ENCODE data around the gene PXMP2. TPM values are rescaled to one million over a fixed set of nuclear protein-coding genes. Genes with fewer than 3 reads are reported as not detected.

The PXMP2 gene
- total RNA-seq, 1 donor from 2014 or later, result 25.2 TPM

DNA sequence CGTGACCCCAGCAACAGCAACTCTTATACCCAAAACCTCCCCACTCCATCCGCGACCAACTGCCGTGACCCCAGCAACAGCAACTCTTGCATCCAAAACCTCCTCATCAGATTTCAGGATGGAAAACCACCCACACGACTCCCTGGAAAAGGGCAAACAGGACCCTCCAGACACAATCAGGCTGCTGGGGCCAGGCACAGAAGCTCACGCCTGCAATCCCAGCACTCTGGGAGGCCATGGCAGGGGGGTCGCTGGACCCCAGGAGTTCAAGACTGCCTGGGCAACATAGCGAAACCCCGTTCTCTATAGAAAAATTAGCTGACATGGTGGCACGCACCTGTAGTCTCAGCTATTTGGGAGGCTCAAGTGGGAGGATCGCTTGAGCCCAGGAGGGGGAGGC lies 43.0 kb downstream of the PXMP2 start:
- H3K27me3 Mint-ChIP-seq (ENCODE audit: low read depth), result no peaks in the 10 kb centered on the region
- no peak overlapping the region for H3K4me3 Mint-ChIP-seq
- H3K36me3 Mint-ChIP-seq, result peaks cover 76% of the 10 kb centered on the region
- H3K9me3 Mint-ChIP-seq, result no peaks in the 10 kb centered on the region
- TF ChIP-seq, protein P1, sequence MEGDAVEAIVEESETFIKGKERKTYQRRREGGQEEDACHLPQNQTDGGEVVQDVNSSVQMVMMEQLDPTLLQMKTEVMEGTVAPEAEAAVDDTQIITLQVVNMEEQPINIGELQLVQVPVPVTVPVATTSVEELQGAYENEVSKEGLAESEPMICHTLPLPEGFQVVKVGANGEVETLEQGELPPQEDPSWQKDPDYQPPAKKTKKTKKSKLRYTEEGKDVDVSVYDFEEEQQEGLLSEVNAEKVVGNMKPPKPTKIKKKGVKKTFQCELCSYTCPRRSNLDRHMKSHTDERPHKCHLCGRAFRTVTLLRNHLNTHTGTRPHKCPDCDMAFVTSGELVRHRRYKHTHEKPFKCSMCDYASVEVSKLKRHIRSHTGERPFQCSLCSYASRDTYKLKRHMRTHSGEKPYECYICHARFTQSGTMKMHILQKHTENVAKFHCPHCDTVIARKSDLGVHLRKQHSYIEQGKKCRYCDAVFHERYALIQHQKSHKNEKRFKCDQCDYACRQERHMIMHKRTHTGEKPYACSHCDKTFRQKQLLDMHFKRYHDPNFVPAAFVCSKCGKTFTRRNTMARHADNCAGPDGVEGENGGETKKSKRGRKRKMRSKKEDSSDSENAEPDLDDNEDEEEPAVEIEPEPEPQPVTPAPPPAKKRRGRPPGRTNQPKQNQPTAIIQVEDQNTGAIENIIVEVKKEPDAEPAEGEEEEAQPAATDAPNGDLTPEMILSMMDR (IDR thresholded peaks at IDR 0.05; ENCODE audit: unreplicated experiment), result no peak
- no peaks in the 10 kb centered on the region for H3K4me1 Mint-ChIP-seq
- no peak overlapping the region for H3K27ac Mint-ChIP-seq
- DNase-seq (ENCODE audit: low spot score in 2 of 2, unreplicated experiment in 2 of 2), result no peak

DNA sequence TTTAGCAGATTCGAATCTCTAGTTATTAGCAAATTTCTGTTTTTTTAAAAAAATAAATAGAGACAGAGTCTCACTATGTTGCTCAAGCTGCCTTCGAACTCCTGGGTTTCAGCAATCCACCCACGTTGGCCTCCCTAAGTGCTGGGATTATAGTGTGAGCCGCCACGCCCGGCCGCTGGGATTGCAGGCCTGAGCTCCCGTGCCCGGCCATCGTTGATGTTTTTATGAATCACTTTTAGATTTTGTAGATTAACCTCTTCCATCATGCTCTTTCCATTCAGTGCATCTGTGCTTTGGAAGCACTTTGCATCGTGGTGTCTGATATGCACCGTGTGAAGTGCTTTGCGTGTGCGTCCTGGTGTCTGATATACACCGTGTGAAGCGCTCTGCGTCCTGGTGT lies 44.2 kb downstream of the PXMP2 start:
- H3K36me3 Mint-ChIP-seq, result peaks cover 74% of the 10 kb centered on the region
- no peak for DNase-seq (ENCODE audit: low spot score in 2 of 2, unreplicated experiment in 2 of 2)
- no peaks in the 10 kb centered on the region for H3K9me3 Mint-ChIP-seq
- no peaks in the 10 kb centered on the region for H3K4me1 Mint-ChIP-seq
- TF ChIP-seq, protein P1 (IDR thresholded peaks at IDR 0.05; ENCODE audit: unreplicated experiment), result no peak
- no peak overlapping the region for H3K4me3 Mint-ChIP-seq
- H3K27me3 Mint-ChIP-seq (ENCODE audit: low read depth), result no peaks in the 10 kb centered on the region
- H3K27ac Mint-ChIP-seq, result no peak overlapping the region

DNA sequence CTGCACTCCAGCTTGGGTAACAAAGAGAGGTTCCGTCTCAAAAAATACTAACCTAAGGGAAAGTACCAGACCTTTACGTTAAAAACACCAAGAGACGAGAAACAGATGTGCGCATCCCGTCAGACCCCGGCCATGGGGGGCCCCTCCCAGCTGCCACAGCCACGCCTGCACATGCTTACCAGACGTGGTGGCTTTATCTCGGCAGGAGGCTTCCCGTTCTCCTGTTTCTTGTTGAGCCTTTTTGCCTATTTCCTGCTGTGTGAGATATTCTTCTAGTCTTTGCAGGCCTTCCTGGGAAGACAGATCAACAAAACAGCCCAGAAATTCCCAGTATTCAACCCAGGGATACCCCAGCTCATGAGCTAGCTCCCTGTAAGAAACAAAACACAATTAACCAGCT lies 46.8 kb downstream of the PXMP2 start:
- Mint-ChIP-seq H3K4me1 (no peaks in the 10 kb centered on the region), H3K27me3 (ENCODE audit: low read depth) (no peaks in the 10 kb centered on the region), H3K9me3 (no peaks in the 10 kb centered on the region), H3K27ac (no peak overlapping the region), H3K4me3 (no peak overlapping the region), H3K36me3 (peaks cover 67% of the 10 kb centered on the region)
- no peak for DNase-seq (ENCODE audit: low spot score in 2 of 2, unreplicated experiment in 2 of 2)
- TF ChIP-seq, protein P1 (IDR thresholded peaks at IDR 0.05; ENCODE audit: unreplicated experiment), result no peak

DNA sequence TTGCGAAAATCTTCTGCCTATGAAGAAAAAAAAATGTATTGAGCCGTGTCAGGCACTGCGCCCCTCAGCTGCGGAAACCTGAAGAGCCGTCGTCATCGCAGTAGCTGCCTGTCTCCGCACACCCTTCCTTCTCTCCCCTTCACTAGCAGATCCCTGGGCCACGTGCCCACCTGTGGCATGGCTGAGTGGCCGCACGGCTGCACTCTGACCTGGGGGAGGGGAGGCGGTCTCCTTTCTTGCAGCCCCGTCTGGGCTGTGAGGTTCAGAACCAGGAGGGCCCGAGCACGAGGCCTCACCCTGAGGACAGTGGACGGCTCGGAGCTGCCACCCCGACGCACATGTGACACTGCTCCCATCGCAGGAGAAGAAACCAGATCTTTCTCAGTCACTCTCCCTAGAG lies 48.1 kb downstream of the PXMP2 start:
- DNase-seq (ENCODE audit: low spot score in 2 of 2, unreplicated experiment in 2 of 2), result no peak
- Mint-ChIP-seq H3K9me3 (no peaks in the 10 kb centered on the region), H3K4me1 (no peaks in the 10 kb centered on the region), H3K27me3 (ENCODE audit: low read depth) (no peaks in the 10 kb centered on the region), H3K36me3 (peaks cover 67% of the 10 kb centered on the region), H3K4me3 (no peak overlapping the region), H3K27ac (no peak overlapping the region)
- TF ChIP-seq, protein P1 (IDR thresholded peaks at IDR 0.05; ENCODE audit: unreplicated experiment), result no peak

DNA sequence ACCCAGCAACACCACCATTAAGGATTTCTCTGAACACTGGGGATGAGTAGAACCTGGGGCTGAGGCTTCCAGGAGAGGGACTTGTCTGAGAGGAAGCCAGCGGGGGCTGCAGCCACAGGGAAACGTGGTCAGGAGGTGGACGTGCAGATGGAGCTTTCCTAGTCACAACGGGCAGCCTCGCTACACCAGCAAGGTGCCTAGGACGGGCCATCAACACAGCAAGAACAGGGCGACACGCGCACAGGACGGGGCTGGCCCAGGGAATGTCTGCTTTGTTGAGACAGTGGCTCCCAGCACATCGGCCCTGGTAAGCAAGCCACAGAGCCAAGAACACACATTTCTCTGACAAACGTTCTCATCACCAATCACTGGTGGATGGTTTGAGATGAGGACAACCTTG lies 49.0 kb downstream of the PXMP2 start:
- Mint-ChIP-seq H3K27me3 (ENCODE audit: low read depth) (no peaks in the 10 kb centered on the region), H3K27ac (no peak overlapping the region), H3K36me3 (peaks cover 60% of the 10 kb centered on the region), H3K4me3 (no peak overlapping the region), H3K4me1 (no peaks in the 10 kb centered on the region), H3K9me3 (no peaks in the 10 kb centered on the region)
- no peak for DNase-seq (ENCODE audit: low spot score in 2 of 2, unreplicated experiment in 2 of 2)
- TF ChIP-seq, protein P1 (IDR thresholded peaks at IDR 0.05; ENCODE audit: unreplicated experiment), result no peak

DNA sequence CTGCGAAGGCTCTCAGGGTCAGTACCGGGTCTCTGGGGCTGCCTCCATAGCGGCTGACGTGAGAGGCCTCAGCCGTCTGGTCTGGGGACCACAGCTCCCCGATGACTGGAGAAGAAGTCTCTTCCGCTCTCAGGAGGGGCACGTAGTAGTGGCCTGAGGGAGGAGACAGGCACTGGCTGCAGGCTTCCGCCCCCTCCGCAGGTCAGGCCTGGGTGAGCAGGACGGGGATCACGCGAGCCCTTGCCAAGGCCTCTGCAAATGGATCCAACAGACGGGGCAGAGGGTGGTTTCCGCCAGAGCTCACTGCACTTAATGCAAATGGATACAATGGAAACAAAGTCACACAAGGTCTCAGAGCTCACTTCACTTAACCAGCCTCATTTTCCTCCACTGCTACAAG lies 49.5 kb downstream of the PXMP2 start:
- no peaks in the 10 kb centered on the region for H3K9me3 Mint-ChIP-seq
- no peak overlapping the region for H3K27ac Mint-ChIP-seq
- no peak for DNase-seq (ENCODE audit: low spot score in 2 of 2, unreplicated experiment in 2 of 2)
- no peaks in the 10 kb centered on the region for H3K27me3 Mint-ChIP-seq (ENCODE audit: low read depth)
- no peaks in the 10 kb centered on the region for H3K4me1 Mint-ChIP-seq
- peaks cover 59% of the 10 kb centered on the region for H3K36me3 Mint-ChIP-seq
- TF ChIP-seq, protein P1 (IDR thresholded peaks at IDR 0.05; ENCODE audit: unreplicated experiment), result no peak
- no peak overlapping the region for H3K4me3 Mint-ChIP-seq
